KMS-11 (cell line): ENCODE data around the gene JPH3.

ENCODE experiments used
- H2AFZ ChIP-seq: fragments of 200-600 bp; sonication (generic); 2 replicates; pipeline ENCODE4 v1.6.1; 2016; ENCODE audit warnings: antibody characterized with exemption, mixed run types, low read depth
- H3K27ac ChIP-seq: fragments of 200-600 bp; sonication (generic); 2 replicates; pipeline ENCODE4 v1.6.1; 2016; ENCODE audit warnings: mild to moderate bottlenecking, mixed run types
- H3K27me3 ChIP-seq: fragments of 200-600 bp; sonication (generic); 2 replicates; pipeline ENCODE4 v1.6.1; 2017; ENCODE audit warnings: mild to moderate bottlenecking, low read depth, mixed run types, moderate library complexity; ENCODE audit not compliant: insufficient read depth
- H3K36me3 ChIP-seq: fragments of 200-600 bp; sonication (generic); 2 replicates; pipeline ENCODE4 v1.6.1; 2017; ENCODE audit warnings: mild to moderate bottlenecking, mixed run types; ENCODE audit not compliant: insufficient read depth
- H3K4me1 ChIP-seq: fragments of 200-600 bp; sonication (generic); 2 replicates; pipeline ENCODE4 v1.6.1; 2016; ENCODE audit warnings: mild to moderate bottlenecking, low read depth, mixed run types; ENCODE audit not compliant: poor library complexity, severe bottlenecking
- H3K4me2 ChIP-seq: fragments of 200-600 bp; sonication (generic); 2 replicates; pipeline ENCODE4 v1.7.0; 2016; ENCODE audit warnings: mild to moderate bottlenecking, mixed run types
- H3K4me3 ChIP-seq: fragments of 200-600 bp; sonication (generic); IDR thresholded peaks from 2 replicates; pipeline ENCODE4 v1.6.1; 2017; ENCODE audit warnings: low read depth, low read length, mixed read lengths; ENCODE audit not compliant: insufficient read depth
- H3K79me2 ChIP-seq: fragments of 200-600 bp; sonication (generic); 2 replicates; pipeline ENCODE4 v1.6.1; 2016; ENCODE audit warnings: low read depth, mixed run types; ENCODE audit not compliant: insufficient read depth
- H3K9ac ChIP-seq: fragments of 200-600 bp; sonication (generic); 2 replicates; pipeline ENCODE4 v1.6.1; 2016; ENCODE audit warnings: mild to moderate bottlenecking, mixed run types
- H4K20me1 ChIP-seq: fragments of 200-600 bp; sonication (generic); 2 replicates; pipeline ENCODE4 v1.6.1; 2016; ENCODE audit warnings: mild to moderate bottlenecking, mixed run types; ENCODE audit not compliant: insufficient read depth
- TF ChIP-seq, protein P1 (sequence below): fragments of 200-600 bp; sonication (generic); conservative IDR thresholded peaks from 2 replicates; pipeline ENCODE4 v1.6.1; 2017; ENCODE audit warnings: low read depth, mild to moderate bottlenecking, antibody characterized with exemption, low read length, moderate library complexity, mixed read lengths

The JPH3 gene

DNA sequence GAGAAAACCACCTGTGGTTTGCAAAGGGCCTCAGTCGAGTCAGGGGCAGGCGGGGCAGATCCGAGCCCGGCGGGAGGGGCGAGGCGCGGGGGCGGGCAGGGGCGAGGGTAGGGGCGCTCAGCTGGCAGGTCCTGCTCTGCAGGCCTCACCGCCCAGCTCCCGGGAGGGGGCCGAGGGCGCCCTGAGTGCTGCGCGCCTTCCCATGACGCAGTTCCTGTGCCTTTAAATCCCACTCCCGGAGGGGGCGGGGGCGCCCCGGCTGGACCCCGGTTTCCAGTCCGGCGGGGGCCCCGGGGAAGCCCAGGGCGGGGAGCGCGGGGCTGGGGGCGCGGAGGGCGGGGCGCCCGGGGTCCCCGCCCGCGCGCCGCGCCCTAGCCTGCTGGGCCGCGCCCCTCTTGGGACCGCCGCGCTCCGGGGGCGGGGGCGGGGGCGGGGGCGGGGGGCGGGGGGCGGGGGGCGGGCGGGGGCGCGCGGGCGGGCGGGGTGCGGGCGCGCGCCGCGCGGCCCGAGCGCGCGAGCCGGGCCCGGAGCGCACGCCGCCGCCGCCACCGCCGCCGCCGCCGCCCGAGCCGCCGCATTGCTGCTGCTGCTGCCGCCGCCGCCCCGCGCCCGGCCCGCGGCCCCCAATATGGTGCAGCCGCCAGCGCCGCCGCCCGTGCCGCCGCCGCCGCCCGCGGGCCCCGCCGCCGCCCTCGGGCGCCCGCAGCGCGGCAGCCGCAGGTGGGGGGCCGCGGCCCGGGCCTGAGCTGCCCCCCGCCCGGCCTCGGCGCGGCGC is at the start of gene JPH3:
TSS of gene JPH3 (plus strand) at position 508 of the 775 bp plus-strand sequence. CDS start 639 bp downstream, outside the sequence.
- no peak within 1 kb of the TSS for H3K4me3 ChIP-seq

DNA sequence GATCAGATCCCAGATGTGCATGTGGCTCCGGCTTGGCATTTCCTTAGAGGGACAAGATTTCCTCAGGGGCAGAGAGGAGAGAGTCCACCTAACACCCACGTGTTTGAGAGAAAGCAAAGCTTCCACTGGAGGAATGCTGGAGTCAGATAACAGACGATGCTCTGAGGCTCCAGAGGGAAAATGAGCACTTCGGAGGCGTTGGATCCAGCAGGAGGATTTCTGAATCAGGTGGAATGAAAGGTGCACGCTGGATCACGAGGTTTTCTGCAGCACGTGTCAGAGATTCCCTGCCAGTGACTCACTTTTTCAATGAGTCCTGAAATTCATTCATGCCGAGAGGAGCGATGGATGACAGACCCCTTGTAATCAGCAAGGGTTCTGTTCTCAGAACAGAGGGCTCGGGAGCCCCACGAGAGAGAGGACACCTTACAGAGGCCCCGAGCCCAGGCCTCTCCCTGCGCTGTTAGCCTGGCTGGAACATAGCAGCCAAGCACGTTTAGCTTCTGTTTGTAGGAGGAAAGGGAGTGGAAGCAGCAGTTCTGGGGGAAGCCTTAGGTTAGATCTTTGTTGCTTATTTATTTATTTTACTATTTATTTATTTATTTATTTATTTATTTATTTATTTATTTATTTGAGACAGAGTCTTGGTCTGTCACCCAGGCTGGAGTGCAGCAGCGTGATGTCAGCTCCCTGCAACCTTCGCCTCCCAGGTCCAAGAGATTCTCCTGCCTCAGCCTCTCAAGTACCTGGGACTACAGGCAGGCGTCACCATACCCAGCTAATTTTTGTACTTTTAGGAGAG is 49.3 kb upstream of the JPH3 start:
- H3K27me3 ChIP-seq: peaks cover 66% of the 10 kb centered on the region
- no peaks in the 10 kb centered on the region for H4K20me1 ChIP-seq
- H3K36me3 ChIP-seq: no peaks in the 10 kb centered on the region
- no peak overlapping the region for H2AFZ ChIP-seq
- TF ChIP-seq, protein P1, sequence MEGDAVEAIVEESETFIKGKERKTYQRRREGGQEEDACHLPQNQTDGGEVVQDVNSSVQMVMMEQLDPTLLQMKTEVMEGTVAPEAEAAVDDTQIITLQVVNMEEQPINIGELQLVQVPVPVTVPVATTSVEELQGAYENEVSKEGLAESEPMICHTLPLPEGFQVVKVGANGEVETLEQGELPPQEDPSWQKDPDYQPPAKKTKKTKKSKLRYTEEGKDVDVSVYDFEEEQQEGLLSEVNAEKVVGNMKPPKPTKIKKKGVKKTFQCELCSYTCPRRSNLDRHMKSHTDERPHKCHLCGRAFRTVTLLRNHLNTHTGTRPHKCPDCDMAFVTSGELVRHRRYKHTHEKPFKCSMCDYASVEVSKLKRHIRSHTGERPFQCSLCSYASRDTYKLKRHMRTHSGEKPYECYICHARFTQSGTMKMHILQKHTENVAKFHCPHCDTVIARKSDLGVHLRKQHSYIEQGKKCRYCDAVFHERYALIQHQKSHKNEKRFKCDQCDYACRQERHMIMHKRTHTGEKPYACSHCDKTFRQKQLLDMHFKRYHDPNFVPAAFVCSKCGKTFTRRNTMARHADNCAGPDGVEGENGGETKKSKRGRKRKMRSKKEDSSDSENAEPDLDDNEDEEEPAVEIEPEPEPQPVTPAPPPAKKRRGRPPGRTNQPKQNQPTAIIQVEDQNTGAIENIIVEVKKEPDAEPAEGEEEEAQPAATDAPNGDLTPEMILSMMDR: no peak
- H3K4me1 ChIP-seq: no peaks in the 10 kb centered on the region
- H3K79me2 ChIP-seq: no peaks in the 10 kb centered on the region
- no peak overlapping the region for H3K9ac ChIP-seq
- H3K4me2 ChIP-seq: no peak overlapping the region
- H3K4me3 ChIP-seq: no peak overlapping the region
- H3K27ac ChIP-seq: no peak overlapping the region

More for the DNA sequence above, at the start of gene JPH3:
- H3K4me2 ChIP-seq: no peak within 1 kb of the TSS
- H3K27ac ChIP-seq: no peak within 1 kb of the TSS
- H3K27me3 ChIP-seq: peaks cover 64% of the 10 kb centered on the region
- H4K20me1 ChIP-seq: no peaks in the 10 kb centered on the region
- H3K36me3 ChIP-seq: no peaks in the 10 kb centered on the region
- TF ChIP-seq, protein P1: no peak
- no peaks in the 10 kb centered on the region for H3K4me1 ChIP-seq
- H3K9ac ChIP-seq: no peak within 1 kb of the TSS
- no peak within 1 kb of the TSS for H2AFZ ChIP-seq
- H3K79me2 ChIP-seq: no peaks in the 10 kb centered on the region

DNA sequence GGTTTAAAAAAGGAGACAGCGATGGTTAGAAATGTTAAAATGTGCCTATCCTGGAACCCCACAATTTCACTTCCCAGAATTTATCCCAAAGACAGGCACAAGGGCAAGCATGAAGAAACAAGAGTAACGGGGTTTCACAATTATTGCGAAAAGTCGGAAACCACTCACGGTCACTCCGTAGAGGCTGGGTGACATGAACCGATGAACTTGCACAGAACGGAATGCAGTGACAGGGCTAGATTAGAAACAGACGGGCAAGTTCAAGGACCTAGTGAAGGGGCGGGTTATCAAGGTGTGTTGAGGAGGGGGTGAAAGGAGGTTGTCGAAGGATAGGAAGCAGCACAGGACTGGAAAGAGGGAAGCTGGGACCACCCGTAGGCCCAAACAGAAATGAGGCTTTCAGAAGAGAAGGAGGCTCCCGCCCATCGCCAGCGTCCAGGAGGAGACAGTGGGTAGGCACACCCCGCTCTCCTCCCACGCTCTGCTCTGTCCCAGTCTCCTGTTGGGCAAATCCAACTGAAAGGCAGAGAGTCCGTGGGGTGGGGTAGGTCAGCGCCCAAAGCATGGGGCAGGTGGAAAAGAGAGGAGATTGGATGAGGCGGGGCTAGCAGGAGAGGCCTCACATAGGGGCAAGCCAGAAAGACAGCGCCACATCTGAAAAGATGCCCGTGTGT is 47.4 kb upstream of the JPH3 start:
- H4K20me1 ChIP-seq: no peaks in the 10 kb centered on the region
- H3K4me2 ChIP-seq: no peak overlapping the region
- H3K27ac ChIP-seq: no peak overlapping the region
- no peak overlapping the region for H3K9ac ChIP-seq
- peaks cover 74% of the 10 kb centered on the region for H3K27me3 ChIP-seq
- TF ChIP-seq, protein P1: no peak
- H3K4me1 ChIP-seq: no peaks in the 10 kb centered on the region
- no peak overlapping the region for H2AFZ ChIP-seq
- no peaks in the 10 kb centered on the region for H3K79me2 ChIP-seq
- no peak overlapping the region for H3K4me3 ChIP-seq
- H3K36me3 ChIP-seq: no peaks in the 10 kb centered on the region

DNA sequence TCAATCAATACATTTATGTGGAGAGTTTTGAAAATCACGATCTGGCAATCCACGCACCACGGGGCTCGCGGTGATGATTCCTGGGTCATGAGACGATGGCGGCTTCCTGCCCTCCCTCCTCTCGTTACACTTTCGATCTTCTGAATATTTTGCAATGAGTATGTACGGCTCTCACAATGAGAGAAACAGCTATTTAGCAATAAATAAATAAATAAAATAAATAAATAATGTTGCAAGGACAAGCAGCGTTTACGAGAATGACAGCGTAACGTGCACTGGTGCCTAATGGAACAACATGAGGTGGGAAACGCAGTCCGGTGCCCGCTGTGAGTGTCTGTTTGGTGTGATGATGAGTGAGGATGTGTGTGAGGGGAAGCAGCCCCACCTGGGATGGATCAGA is 46.7 kb upstream of the JPH3 start:
- Histone ChIP-seq H3K36me3 (no peaks in the 10 kb centered on the region), H3K4me2 (no peak overlapping the region), H2AFZ (no peak overlapping the region), H3K9ac (no peak overlapping the region), H3K27me3 (peaks cover 76% of the 10 kb centered on the region), H3K4me3 (no peak overlapping the region), H3K79me2 (no peaks in the 10 kb centered on the region), H4K20me1 (no peaks in the 10 kb centered on the region), H3K27ac (no peak overlapping the region), H3K4me1 (no peaks in the 10 kb centered on the region)
- TF ChIP-seq, protein P1: no peak
